CD4-positive, alpha-beta T cell treated with Interleukin-1 beta for 1 hour (primary cell): ENCODE results near the gene P2RY13.

Source experiments
- DNase-seq, 2 donors: peaks; one replicate each; pipeline ENCODE4 v3.0.0-alpha.2; 2020 to 2022

Gene P2RY13

GRCh38 chr3:151289445-151289844 lies 39.9 kb downstream of the P2RY13 start:
- no peak for DNase-seq

DNA sequence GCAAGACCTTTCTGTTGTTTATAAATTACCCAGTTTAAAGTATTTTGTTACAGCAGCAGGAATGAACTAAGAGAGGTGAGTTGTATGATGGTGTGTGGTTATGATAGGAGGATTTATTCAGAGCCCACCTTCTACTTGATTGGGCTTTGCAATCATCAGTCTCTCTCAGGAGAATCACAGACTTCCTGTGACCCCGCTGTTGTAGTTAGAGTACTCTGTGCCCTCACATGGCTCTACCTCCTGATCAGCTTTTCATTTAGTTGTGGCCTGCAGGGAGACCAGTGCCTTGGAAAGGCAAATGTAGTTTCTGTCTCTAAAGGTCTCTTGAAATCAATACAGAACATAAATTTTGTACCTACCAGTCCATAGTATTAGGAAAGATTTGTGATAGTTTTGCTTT lies 43.4 kb downstream of the P2RY13 start:
- DNase-seq = no peak

DNA sequence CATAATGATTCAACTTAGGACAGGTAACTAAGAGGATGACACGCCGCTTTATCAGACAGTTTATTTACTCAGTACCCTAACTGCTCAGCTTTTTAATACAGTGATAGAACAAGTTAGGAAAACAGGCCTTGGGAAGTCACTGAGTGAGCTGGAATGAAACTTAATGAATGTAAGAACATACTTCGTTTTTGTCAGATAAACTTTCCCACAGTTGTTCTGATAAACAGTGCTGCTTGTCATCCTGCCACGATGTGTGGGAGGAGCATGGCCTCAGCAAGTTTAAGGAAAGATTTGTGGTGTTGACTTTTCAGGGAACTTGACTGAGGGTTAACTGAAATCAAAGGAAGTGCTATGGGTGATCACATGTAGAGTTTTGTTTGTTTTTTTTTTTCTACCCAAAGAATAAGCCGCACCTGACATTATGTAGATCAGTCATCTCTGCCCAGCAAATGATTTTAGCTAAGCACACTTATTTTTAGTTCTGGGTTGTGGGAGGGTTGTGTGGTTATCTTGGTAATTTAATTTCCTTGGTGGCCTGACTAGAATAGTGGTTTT lies 45.4 kb downstream of the P2RY13 start:
- DNase-seq = no peak

DNA sequence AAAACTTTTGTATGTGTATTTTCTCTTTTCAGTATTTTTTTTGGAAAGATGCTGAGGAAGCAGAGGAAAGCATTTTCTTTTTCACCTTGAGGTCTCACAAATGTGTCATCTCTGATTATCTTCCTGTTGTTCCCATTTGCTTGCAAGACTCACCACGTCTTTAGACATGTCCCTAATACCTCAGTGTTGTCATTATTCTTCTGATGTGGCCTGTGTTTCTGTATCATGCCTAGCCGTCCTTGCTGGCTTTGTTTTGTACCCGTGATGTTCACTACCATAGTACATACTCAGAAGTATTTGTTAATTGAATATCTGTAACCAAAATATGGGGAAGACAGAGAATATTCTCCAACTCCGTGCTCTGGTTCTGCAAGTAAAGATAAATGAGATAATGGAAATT lies 46.0 kb downstream of the P2RY13 start:
- no peak for DNase-seq

DNA sequence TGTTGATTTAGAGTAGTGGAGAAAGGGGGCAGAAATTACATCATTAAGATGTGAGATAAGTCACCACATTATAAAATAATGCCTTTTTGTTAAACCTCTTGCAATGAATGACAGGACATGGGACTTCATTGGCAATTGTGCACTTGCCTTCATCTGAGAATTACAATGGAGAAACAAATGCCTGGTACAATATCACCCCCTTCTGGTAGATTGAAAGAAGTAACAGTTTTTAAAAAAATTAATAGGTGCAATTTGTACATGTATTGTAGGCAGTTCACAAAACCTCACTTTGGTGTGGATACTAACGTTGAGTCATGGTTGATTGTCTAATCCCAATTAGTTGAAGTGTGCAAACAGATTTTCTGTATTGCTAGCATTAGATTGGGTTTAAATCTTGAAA lies 46.4 kb downstream of the P2RY13 start:
- DNase-seq = peak in 1 of 2 donors; percentile 66

DNA sequence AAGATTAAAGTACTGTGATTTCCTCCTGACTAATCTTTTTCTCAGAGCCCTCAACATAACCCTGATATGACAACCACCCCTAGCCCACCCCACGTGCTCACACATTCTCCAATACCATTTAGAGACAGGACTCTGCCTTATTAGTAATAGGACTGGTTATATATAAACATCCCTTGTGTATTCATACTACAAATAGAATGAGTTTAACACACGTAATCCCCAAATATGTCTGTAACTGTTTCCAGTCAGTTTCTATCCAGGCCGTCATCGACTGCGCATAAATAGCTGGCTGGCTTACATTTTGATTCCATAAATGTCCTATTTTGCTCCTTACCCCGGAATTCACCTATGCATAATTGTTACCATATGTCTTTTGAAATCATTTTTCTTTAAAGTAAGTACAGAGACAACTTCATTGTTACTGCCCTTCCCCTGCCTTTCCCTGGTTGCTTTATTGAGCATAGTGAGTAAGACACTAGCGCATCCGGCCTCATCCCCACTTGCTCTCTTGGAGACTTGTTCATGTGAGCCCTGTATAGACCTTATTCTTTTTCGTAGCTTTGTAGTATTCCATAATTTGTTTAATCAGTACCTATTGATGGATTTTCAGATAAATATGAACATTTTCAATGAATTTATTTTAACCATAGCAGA lies 47.6 kb downstream of the P2RY13 start:
- DNase-seq = no peak

- DNase-seq = peak in 1 of 2 donors; percentile 34
Measured at GRCh38 chr3:151278230-151278629, 51.1 kb downstream of the P2RY13 start, which contains the start of gene P2RY14. P2RY14 (minus strand) TSS chr3:151278542; CDS start chr3:151214316, 64,226 bp downstream.

DNA sequence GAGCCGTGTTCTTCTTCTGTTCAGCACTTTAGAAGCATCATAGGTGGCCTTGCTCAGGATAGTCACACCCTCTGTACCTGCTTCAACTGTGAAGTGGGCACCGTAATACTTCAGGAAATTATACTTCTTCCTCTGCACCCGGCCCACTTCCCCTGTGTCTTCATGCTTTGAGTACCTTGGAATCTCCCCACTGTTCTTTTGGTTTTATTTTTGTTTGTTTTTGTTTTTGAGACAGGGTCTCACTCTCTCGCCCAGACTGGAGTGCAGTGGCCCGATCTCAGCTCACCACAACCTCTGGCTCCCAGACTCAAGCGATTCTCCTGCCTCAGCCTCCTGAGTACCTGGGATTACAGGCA lies 52.7 kb downstream of the P2RY13 start:
- DNase-seq = peak; percentile 59 to 74
